Stimulated activated CD4-positive, alpha-beta T cell treated with anti-CD3 and anti-CD28 coated beads, TNF-alpha, amount 100 ng/mL, for 1 hour (primary cell): ENCODE results near the gene SLC26A2.

Experiments used
- DNase-seq, 3 donors: peaks; one replicate each; pipeline ENCODE4 v3.0.0-alpha.2; 2020; ENCODE audit warnings: low read depth in 3 of 3, low spot score in 1 of 3

SLC26A2 gene

DNA sequence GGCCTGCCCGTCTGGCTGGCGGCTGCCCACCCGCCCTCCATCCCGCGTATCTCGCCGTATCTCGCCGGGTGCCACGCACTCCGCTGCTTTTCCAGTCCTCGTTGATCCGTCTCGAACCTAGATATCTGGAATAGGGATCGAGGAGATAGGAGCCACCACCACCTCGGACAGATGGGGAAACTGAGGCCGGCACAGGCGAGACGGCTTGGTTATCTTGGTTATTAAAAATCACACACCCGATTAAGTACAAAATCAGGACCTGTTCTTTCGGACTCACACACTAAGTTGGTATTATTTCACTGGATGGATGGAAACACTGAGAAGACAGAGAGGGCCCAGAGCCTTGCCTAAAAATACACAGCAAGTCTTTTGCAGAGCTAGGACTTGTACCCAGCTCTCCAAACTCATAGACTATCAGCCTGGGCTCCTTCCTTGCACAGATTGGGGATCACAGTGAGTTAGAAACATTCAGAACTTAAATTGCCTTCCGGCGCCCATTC is 678 bp downstream of the SLC26A2 start:
- no peak for DNase-seq

DNA sequence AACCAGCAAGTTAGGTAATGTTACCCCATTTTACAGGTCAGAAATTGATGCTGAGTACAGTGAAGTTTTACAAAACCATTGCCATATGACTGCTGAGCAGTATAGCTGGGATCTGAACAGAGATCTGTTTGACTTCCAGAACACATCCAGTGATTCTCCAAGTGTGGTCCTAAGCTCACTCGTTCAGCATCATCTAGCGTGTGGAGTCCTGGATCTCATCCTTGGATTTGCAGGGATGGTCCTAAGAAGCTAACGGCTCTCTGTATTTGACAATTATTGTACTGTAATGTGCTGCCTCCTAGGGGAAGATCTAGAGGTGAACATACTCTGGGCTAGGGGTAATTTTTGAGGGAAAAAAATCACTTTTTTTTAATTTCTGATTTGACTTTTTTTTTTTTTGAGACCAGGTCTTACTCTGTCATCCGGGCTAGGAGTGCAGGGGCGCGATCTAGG is 1.4 kb downstream of the SLC26A2 start:
- no peak for DNase-seq

DNA sequence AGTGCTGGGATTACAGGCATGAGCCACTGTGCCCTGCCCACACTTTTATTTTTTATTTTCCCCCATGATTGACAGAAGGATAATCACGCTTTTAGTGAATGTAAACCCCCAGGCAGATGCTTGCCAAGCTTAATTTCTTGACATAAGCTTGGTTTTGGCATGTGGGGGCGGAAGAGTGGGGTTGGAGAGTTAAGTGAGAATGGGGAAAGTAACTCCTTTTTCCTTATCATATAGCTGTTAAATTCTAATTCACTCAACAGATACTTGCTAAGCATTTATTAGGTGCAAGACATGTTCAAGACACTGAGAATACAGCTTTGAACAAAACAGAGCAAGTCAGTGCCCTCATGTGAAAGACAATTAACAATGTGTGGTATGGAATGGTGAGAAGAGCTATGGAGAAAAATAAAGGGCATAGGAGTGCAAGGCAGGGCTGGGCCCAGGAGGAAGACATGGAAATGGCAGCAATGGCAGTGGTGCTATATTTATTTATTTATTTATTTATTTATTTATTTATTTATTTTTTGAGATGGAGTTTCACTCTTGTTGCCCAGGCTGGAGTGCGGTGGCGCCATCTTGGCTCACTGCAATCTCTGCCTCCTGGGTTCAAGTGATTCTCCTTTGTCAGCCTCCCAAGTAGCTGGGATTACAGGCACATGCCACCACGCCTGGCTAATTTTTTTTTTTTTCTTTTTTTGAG is 2.2 kb downstream of the SLC26A2 start:
- DNase-seq: no peak

DNA sequence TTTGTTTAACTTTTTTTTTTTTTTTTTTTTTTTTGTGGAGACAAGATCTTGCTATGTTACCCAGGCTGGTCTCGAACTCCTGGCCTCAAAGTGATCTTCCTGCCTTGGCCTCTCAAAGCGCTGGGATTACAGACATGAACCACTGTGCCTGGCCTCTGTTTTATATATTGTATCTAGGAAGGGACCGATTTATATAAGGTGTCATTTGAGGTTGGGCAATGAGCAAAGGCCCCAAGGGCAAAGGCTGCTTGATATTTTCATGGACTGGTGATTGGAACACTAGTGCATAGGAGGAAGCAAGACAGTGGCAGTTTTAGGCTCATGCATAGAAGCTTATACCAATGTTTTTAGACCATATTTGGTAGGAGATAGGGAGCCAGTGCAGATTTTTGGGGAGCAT is 3.2 kb downstream of the SLC26A2 start:
- no peak for DNase-seq

DNA sequence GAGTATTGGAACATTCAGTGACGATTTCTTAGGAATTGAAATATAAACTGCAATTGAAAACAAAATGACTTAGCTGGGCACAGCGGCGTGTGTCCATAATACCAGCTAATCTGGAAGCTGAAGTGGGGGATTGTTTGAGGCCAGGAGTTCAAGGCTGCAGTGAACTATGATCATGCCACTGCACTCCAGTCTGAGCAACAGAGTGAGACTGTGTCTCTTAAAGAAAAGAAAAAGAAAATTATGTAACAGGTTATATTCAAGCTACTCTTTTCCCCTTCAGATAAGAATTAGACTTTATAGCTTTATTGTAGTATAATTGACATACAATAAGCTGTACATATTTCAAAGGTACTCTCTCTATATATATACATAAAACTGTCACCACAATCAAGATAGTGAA is 6.4 kb downstream of the SLC26A2 start:
- no peak for DNase-seq

DNA sequence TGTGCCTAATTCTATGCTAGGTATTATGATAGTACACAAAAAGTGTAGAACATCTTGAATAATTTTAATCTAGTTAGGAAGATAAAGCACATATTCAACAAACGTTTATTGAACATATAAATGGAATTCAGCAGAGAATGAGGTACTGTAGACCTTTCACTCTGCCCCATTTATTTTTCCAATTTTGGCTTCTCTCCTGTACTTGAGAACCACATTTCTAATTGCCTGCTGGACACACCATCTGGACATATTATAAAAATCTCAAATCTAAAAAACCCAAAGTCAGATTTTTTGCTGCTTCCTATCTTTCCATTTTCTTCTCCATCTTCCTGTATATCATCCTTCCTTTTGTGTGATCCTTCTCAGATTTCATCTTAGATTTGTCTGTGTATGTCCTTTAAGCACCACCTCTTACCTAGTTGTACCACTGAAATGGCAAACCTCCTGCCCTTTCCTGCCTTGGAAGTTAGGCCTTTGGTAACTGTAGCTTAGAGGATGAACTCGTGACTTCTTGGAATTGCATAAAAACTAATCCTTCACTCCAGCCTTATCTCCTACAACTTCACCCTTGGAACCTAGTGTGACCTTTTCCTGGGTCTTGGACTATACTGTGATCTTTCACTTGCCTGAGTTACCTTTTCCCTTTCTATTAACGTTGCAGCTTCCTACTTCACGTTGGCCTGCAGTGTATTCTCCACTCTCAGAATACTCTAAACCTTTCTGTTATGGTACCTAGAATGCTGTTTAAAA is 8.8 kb downstream of the SLC26A2 start:
- no peak for DNase-seq

DNA sequence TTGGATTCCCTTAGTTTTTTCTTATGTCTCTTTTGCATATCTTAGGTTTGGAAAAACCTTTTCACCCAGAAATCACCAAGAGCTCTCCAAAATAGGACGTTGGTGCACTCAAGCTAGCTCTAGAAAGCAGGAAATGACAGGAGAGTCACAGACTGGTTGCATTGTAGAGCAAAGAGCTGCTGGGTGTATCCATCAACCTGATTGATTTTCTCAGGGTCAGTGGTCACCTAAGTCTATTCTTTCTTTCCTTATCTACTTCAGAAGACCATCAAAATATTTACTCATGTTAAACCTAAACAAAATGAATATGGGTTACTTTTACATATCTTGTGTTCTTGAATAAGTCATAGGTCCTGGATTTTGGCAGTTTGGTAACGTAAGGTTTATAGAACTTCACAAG is 14.9 kb downstream of the SLC26A2 start:
- DNase-seq: no peak

DNA sequence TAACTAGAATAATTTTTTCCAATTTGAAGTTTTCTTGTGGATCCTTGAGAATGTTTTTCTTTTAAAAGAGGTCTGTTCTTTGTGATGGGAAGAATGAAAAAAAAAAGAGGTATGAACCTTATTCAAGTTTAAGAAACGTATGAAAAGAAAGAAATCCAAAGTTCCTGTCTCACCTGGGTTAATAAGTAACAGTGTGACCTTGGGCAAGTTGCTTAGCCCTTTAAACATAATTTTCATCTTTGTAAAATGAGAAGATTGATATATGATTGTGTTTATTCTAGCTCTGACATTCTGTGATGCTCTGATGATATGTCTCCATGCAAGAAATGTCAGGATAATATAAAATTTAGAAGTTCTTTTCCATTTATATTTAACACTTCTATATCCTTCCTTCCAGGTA is 19.3 kb downstream of the SLC26A2 start:
- DNase-seq: no peak

DNA sequence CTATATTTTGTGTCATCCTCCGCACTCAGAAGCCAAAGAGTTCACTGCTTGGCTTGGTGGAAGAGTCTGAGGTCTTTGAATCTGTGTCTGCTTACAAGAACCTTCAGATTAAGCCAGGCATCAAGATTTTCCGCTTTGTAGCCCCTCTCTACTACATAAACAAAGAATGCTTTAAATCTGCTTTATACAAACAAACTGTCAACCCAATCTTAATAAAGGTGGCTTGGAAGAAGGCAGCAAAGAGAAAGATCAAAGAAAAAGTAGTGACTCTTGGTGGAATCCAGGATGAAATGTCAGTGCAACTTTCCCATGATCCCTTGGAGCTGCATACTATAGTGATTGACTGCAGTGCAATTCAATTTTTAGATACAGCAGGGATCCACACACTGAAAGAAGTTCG is 20.6 kb downstream of the SLC26A2 start:
- DNase-seq: no peak

DNA sequence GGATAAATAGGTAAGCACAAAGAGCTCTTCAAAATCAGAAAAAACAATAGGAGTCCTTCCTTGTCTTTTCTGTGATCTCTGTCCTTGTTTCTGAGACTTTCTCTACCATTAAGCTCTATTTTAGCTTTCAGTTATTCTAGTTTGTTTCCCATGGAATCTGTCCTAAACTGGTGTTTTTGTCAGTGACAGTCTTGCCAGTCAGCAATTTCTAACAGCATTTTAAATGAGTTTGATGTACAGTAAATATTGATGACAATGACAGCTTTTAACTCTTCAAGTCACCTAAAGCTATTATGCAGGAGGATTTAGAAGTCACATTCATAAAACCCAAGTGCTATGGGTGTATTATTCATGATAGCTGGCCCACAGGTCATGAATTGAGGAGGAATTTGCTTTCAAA is 21.9 kb downstream of the SLC26A2 start:
- no peak for DNase-seq

DNA sequence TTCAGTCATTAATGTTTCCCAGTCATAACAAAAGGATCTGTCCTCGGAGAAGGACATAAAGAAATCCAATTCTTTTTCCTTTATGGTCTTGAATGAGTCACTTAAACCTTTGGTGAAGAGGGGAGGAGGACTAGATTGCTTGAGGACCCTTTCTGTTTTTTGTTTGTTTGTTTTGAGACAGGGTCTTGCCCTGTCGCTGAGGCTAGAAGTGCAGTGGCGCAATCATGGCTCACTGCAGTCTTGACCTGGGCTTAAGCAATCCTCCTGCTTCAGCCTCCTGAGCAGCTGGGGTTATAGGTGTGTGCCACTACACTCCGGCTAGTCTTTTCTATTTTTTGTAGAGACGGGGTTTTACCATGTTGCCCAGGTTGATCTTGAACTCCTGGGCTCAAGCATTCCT is 27.6 kb downstream of the SLC26A2 start:
- DNase-seq: no peak

DNA sequence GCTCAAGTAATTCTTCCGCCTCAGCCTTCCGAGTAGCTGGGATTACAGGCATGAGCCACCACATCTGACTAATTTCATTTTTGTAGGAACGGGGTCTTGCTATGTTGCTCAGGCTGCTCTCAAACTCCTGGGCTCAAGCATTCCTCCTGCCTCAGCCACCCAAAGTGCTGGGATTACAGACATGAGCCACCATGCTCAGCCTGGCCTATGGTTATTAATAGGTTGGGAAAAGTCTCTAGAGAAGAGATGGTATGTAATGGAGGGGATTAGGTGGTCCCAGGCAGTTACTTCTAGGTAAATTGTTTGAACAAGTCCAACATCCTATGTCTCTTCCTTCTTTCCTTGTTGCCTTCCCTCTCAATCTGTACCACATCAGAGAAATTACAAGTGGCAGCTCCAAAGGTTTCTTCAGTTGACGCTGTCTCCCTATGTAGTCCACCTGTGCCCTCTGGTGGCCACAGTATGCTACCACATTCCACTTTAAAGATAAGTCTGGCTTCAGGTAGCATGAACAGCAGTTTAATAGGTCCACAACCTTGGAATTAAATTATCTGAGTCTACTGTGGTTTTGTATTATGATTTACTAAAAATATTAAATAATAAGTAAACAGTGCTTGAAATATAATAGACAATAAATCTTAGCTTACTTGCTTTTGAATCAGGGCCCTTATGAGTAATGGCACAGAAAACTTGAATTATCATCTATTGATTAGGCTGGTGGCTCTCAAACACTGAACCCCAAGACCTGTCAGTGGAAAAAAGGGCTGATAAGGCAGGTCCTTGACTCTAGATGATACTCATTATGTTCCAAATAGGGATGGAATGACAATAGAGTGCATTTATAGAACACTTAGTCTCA is 30.2 kb downstream of the SLC26A2 start:
- peak; percentile 27 to 49 (median 39) for DNase-seq

DNA sequence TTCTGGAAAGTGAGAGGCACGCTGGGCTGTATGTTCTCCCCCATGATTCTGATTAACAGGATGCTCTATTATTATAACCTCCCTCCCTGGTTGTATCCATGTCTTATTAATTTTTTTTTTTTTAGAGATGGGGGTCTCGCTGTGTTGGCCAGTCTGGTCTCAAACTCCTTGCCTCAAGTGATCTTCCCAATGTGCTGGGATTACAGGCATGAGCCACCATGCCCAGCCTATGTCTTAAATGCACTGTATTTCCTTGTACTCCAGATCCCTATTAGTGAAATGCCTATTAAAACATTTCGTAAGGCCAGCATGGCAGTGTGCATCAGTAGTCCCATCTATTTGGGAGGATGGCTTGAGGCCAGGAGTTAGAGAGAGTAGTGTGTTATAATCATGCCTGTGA is 32.9 kb downstream of the SLC26A2 start:
- no peak for DNase-seq

DNA sequence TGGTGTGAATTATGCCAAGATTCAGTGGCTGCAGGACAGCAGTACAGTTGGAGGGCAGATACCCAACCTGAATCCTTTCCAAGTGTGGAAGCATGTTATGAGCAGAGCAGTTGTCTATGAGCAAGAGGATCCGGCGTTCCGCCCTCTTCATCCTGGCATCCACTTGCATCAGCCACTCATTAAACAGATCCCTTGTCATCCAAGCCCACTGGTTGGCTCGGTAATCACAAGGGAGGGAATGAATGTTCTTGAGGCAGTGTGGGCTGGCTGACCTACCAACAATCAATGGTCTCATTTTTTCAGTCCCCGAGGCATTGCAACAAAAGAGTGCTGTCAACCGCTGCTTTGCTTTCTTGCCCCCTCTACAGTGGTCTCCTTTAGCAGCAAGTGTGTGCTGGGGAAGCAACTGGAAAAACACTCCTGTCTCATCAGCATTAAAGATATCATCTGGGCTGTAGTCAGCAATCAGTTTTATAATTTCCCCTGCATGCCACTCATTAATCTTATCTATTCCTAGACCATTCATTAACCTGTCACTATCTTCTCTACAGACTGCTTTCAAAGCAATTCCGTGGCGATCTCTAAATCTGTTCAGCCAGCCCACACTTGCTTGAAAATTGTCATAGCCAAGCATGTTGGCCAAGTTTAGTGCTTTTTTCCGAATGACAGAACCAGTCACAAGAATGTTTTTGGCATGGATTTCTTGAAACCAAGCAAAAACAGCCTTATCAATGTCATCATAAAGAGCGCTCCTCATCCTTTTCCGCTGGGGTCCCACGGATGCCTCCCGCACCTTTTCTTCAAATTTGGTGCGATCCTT is 35.0 kb downstream of the SLC26A2 start:
- DNase-seq: no peak

DNA sequence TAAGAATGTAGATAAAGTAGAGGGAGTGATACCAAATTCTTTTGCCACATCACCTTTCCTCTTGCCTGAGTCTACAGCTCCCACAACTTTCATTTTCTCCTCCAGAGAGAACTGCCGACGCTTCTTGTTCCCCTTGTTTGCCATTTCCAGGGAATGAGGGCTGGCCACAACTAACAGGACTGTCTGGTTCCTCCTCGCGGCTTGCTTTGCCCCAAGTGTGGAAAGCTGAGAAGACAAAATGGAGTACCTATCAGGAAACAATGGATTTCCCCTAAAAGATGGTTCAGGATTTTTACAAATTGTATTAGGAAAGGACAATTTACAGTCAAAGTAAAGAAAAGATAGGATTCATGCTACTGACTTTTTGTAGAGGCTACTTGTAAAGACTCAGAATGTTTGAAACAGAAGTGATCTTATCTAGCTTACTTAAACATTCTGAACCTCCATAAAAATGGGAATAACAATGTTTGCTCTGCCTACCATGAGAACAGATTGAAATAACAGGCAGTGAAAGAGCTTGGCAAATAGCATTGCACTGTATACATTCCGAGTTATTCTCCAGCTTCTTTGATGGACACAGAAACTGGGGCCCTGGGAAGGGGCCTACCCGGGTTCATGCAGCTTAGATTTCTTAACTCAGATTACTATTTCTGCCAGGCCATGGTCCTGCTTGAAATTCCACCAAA is 35.8 kb downstream of the SLC26A2 start:
- DNase-seq: no peak

DNA sequence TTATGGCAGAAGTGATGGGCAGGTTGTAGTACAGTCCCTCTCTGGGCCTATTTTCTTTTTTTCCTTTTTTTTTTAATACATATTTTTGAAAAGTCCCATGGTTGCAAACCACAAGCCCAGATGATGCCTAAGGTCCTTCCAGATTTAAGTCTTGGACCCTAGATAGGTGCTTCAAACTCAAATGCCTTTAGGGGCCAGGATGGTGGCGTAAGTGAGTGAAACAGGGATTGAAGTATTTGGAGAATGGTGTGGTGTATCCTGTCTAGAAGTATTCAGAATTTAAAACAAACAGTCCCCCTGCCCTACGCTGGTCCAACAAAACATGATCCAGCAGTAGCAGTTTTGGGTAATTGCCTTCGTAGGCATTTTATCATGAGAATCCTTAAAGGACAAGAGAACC is 37.7 kb downstream of the SLC26A2 start:
- DNase-seq: no peak

DNA sequence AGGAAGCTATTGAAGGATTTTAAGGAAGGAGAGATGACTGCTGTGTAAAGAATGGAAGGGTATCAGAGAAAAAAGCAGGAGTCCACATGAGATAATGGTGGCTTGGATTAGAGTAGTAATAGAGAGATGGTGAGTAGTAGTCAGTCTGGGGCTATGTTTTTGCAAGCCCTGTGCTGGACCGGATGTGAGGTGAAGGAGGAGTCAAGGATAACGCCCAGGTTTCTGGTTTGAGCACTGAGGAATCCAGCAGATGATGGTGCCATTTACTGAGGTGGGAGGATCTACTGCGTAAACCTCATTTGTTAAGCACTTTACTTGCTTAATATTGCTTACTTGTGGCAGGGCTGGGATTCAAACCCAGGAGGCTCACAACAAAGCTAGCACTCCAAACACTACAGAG is 38.8 kb downstream of the SLC26A2 start:
- DNase-seq: no peak

DNA sequence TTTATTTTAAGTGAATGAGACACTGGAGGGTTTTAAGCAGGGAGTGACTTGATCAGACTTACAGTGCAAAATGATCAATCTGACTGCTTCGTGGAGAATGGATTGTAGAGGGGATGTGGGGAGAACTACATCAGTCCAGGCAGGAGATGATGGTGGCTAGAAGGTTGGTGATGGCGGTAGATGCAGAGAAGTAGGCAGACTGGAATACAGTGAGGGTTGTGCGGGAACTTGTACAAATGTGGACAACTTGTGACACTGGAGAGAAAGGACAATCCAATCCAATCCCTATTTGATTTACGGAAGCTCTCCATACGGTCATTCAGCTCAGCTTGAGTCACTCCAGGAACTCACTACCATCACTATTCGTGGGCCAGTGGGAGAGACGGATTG is 39.3 kb downstream of the SLC26A2 start:
- DNase-seq: no peak

DNA sequence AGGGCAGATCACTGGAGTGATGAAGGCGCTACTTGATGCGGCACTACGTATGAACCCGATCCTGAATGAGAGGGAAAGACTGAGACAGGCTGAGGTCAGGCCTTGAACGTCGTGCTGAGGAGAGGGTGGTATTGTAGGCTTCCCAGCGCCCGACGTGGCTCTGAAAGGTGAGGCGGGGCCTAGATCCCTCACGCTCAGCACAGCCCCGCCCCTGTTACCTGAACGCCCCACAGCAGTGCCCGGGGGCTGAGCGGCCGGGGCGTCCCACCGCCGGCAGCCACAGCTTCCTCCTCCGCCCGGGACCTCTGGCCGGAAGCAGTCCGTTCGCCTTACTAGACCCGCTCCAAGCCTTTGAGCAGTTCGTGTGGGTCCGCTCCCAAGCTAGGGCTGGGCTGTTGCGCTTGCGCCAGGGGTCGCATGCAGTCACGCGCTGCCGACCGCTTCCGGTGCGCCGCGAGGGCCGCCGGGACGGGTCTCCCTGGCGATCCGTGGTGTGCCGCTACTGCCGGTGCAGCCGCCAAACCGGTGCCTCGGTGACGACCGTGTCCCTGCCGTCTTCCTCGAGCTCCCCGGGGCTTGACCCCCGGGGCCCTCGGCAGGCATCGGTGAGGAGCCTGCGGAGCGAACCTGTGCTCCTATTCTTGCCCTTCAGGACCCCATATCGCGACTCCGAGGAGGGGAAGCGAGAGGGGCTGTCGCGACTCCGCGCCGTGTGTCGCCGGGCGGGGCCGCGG is 39.9 kb downstream of the SLC26A2 start, which contains the start of the genes HMGXB3 and TIGD6:
Gene HMGXB3, plus strand, starts transcription at position 484 of the 734 bp plus-strand sequence. CDS start 4,114 bp downstream, outside the sequence.
Gene TIGD6, minus strand, starts transcription at position 399 of the 734 bp plus-strand sequence. CDS start 4,306 bp downstream, outside the sequence.
- DNase-seq: peak; percentile 35 to 77 (median 64)
